Dermis microvascular lymphatic vessel endothelial cell (primary cell): Measurements from ENCODE around the gene P2RY6. TPM values are rescaled to one million over a fixed set of nuclear protein-coding genes. Genes with fewer than 3 reads are reported as not detected.

Source experiments
- DNase-seq, 2 donors: peaks; one replicate each; pipeline versions ENCODE4 v3.0.0 to v3.0.0-alpha.2; 2010; ENCODE audit warnings: low read depth in 2 of 2
- total RNA-seq: library from RNA; depleted of rRNA; stranded (reverse); fragments of >200 nt; gene quantifications from 2 replicates; pipeline ENCODE4 v1.2.1, GENCODE V29; 2014

P2RY6 gene
- total RNA-seq, 1 donor from 2014 or later, result 0.26 TPM

DNA sequence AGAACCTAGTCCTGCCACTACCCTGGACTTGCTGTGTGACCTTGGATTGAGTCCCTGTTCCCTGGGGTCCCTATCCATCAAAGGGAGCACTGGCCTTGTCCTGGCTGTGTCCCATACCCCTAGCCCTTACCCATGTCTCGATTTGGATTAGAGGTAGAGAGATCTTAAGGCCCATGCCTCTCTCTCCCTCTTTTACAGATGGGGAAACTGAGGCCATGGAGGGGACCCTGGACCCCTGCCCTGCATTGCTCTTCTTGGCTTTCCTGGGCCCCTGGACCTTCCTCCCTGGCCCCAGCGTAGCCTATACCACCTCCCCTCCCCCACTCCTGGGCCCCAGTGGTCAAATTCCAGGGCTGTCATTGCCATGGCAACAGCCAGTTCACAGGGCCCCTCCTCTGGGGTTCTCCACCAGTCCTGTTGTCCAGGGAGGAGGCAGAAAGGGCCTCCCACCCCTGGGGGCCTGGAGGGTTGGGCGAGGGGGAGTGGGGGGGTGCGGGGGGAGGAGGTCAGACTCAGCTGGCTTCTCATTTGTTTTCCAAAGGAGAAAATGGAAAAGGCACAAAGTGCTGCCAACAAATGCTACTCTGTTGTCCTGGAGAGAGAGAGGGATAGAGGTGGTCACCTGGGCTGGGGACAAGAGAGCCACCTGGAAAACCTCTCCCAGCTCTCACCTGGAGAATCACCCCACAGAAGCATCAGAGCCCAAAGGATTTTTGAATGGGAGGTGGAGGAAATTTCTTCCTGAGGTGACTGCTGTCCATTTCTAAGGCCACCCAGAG lies 59.2 kb downstream of the P2RY6 start:
- DNase-seq, result peak in 1 of 2 donors; percentile 54

DNA sequence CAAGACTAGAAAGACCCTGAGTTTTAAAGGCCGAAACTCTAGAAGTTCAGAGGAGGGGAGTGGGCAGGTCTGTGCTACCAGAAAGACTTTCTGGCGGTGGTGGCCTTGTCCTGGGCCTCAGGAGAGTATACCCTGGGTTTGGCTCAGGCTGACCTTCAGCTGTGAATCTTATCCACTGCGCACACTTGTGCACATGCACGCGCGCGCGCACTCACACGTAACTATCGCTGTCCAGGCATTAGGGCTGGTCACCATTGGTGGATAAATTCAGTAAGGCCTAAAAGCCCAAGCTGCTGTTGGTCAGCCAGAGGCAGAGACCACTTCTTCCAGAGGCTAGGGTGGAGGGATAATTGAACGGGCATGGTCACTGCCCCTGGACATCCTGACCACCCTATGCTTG lies 61.0 kb downstream of the P2RY6 start:
- no peak for DNase-seq

DNA sequence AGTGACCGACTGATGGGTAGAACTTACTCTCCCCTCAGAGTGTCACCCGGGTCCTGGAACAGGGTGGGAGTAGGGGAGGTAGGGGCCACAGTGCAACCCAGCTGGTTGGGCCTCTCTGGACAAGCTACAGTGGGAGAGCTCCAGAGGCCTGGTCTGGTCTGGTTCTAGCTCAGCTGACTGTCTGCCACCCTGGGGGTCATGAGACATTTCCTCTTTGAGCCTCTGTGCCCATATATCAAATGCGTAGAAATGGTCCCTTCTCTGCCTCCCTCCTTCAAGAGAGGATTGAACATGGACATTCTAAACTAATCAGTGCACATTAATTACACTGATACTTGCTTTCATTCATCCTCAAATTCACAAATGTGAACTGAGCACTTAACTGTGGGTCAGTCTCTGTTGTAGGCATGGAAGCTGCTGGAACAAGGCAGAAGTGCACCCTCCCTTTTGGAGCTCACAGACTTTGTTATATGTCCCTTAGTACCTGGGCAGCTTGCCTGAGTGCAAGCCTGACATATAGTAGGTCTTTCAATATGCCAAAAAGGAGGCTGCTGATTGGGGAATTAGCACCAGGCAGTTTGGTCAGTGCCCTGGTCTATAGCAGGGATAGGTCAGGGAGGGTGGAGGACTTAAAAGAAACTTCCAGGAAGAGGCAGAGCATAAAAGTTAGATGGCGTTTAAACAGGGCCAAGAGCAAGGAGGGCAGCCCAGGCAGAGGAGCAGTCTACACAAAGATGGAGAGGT lies 61.7 kb downstream of the P2RY6 start:
- peak in 1 of 2 donors; percentile 52 for DNase-seq

DNA sequence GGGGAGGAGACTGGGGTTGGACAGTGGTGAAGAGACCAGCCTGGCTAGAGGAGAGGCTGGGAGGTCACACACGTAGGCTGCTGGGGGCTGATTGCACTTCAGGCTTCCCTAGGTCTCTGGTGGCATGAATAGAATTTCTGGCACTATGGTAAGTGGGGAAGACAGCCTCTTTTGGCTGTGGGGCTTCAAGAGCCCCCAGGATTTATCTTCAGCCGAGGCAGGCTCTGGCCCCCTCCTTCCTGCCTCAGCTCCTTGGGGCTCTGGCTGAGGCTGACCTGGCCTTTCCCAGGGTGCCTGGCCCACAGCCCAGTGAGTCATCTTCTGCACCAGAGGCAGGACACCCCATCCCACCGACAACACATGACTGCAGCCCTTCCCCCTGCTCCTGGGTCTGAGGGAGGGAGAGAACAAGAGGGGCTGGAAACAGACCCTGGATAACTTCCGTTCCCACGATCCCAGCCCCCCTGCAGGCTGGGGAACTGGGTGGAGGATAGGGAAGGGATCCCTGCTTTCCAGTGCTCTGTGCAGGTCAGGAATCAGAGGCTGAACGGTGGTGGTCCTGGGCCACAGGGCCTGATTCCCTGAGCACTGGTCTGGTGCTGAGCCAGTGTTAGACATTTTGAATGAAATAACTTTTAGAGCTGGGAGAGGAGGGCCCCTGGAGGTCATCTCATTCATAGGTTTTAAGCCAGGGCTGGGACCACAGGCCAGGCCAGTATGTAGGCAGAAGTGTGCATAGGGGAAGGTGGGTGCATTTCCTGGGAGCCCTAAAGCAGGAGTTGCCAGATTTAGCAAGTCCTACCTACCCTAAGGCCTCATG lies 62.5 kb downstream of the P2RY6 start:
- peak; percentile 79 to 97 for DNase-seq

DNA sequence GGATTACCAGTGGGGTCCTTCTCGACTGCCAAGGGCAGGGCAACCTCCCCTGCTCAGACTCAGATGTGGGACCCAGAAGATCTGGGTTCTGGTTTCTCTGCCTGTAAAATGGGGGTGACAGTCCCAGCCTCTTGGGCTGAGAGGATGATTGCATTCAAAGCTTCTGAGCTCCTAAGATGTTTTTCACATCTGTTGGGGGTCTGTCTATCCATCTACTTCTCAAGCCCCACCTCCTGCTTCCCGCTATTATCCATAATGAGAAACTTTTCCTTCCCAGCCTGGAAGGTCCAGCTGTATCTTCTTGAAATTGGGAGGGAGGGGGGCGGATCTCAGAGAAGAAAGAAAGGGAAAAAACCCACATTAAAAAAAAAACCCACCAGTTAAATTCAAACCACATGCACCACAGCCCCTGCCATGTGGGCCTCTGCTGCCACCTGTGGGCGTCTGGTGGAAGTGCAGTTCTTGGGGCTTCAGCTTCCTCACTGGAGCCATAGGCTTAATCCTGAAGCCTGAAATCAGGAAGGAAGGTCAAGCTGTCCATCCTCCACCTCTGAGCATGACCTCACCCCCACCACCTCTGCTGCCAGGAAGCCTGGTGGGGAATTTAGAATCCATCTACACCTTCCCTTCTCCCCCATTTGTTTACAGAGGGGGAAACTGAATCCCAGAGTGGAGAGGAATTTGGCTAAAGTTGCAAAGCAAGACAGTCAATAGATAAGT lies 63.2 kb downstream of the P2RY6 start:
- peak; percentile 69 to 84 for DNase-seq

DNA sequence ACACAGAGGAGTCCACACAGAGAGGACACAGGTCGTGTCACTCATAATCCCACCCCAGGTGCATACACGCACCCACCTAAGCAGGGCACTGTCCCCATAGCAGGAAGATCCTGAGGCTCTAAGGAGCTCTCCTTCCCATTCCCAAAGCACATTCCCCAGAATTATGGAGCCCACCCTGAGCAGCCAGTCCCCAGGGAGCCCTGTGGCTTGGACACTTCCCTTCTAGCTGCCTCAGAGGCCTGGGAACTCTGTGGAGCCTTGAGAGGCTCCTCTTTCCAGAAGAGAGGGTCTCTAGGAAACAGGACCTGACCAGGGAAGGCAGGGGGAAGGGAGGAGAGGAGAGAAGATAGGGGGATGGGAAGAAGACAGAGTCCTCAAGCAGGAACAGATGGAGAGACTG lies 65.7 kb downstream of the P2RY6 start:
- no peak for DNase-seq

DNA sequence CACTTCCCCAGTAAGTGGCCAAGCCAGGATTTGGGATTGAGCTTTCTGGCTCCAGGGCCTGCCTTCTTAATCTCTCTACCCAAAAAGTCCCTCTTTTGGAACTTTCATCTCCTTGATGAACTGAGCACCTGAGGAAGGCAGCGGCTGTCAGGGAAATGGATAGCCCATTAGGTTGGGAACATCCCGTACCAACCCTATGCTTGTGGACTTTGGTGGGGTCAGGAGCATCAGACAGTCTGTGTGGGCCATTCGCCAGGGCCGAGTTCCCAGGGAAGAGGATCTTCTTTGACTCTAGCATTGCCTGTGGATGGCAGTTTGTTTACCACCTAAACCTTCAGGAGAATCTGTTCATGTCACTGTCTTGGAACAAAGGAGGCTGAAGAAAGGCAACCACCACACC lies 66.1 kb downstream of the P2RY6 start:
- no peak for DNase-seq

DNA sequence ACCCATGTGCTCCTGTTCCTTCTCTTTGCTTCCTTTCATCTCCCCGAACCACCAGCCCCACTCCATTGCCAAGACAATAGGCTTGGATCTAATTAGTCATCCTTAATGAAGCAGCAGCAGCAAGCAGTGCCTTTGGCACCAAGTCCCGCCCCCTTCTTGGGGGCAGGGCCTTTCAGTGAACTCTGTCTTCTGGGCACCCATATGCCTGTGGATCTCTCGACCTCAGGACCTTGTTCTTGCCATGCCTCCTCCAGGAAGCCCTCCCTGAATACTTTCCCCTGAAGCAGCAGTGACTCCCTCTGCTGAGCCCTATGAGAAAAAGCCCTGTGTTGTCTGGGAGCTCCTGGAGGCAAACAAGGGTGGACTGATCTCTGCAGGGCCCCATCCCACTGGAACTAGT lies 68.0 kb downstream of the P2RY6 start:
- no peak for DNase-seq

DNA sequence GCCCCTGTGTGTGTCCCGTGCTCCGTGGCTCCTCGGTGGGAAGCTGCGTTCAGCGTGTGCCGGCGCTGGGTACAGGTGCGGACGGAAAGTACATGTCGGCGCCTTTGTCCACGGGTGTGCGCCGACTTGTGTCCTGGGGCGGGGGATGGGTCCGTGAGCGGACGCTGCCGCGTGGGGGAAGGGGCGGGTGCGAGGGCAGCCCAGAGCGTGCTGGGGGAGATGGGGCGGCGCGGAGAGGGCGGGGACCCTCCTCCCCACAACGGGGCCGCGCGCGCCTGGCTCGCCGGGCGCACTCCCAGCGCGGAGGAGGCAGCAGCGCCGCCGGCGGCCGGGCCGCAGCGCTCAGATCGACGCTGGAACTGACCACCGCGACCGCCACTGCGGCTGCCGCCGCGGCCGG lies 70.5 kb downstream of the P2RY6 start:
- no peak for DNase-seq

DNA sequence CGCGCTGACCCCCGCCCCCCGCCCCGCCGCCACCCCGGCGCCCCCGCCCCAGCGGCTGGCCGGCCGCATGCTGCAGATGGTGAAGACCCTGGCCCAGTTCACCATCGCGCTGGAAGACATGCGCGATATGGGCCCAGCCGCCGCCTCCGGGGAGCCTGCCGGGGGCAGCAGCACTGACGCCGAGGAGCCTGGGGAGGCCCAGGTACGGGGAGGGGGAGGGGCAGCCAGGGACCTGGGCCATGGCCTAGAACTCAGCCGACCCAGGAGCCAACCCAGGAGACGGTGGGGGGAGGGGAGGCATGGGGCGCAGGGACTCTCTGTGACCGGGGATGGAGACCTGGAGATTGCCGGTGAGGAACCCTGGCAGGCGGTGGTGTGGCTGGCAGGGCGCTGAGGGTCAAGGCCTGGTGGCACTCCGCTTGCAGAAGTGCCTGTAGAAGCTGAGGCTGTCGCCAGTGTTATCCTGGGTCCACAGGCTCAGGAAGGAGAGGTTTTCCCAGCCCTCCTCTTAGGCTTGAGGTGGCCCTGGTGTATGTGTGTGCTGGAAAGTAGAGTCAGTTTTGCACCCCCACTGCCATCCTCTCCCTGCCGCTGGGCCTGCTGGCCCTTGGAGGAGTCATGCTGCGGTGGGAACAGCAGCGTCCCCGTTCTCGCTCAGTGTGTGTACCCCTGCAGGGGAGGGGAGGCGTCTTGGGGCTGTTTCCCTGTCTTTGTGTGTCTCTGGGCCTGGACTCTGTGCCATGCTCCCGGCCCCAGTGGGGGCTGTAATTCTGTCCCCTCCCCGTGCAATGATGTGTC lies 71.1 kb downstream of the P2RY6 start:
- DNase-seq, result no peak

DNA sequence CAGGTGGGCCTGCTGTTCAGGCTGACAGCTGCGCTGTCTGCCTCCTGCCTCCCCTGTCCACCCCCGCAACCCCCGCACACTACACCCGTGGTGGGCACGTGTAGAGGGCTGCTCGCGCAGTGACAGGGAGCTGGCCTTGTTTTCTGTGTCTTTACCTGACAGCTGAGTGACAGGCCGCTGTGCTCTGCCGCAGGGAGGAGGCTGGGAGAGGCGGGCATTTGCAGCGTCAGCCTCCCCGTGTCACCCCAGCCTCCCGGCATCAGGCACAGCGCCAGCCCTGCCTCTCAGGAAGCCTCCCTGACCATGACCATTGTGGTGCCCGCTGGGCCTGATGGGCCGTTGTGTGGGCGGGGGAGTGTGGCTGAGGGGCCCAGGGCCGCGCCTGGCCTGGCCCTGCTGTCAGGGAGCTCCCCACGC lies 72.1 kb downstream of the P2RY6 start:
- peak in 1 of 2 donors; percentile 58 for DNase-seq

DNA sequence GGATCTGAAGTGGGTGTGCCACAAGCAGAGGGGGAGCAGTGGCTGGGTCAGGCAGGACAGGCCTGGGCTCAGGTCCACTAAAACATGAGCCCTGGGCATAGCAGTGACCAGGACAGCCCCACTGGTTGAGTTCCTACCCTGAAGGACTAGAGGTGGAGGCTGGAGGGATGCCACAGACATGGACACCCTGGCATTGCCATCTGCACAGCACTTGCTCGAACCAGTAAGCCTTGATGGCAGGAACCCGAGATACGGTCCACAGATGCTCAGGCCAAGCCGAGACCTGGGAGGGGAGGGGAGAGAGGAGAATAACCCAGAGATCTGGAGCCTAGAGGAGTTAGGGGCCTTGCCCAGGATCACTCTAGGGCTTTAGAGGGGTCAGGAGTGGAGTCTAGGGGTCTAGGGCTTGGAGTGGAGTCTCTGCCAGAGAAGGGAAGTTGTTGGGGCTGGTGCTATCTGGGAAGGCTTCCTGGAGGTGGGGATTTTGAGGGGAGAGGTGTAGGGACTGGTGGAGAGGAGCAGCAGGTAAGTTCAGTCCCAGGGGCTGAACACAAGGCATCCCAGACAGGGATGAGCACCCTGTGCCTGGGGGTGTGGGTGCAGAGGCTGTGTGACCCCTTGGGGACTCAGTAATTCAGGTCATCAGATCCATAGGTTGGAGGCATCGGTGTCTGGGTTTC lies 73.5 kb downstream of the P2RY6 start:
- DNase-seq, result no peak

DNA sequence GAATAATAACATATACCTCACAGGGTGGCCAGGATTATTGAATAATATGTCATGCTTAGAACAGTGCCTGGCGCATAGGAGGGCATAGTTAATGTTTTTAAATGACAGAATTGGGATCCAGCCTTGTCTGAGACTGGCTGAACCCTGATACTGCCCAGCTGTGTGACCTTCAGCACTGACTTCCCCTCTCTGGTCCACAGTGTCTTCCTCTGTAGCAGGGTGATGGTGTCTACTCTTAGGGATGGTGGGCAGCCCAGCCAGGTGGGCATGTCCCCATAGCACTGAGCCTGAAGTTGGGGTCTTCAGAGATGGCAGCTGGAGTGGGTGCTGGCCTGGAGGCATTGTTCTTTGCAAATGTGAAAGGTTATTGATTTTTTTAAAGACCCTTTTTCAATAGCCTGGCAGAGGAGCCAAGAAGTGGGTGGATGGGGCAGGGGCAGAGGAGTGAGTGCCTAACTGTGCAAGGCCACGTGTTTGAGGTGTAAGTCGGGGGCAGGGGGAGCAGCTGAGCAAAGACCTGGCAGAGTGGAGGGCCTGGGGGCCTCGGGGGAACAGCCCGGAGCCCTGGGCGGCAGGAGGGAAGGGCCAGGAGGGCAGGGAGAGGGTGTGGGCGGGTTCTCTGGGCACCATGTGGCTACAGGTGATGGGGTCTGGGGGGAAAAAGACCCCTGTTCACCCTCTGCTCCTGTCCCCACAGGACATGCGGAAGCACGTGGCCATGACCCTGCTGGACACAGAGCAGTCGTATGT lies 74.2 kb downstream of the P2RY6 start:
- no peak for DNase-seq

DNA sequence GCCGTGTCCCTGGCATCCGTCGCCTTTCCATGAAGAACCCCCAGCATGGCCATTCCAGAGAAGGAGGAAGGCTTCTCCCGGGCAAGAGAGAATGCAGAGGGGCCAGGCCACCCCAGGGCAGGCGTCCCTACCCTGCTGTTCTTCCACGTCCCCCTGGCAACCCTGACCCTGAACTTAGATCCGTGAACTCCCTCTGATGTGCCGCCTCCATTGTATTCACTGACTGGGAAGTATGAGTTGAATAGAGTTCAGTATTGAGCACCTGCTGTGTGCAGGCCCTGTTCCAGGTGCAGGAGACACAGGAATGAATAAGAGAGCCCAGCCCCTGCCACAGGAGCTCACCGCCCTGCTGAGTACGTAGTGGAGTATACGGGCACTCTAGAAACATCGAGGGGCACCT lies 74.9 kb downstream of the P2RY6 start:
- no peak for DNase-seq

Other genes with a start within 250 kb of the P2RY6 start
- gene FCHSD2, start 130.0 kb upstream of the P2RY6 start, total RNA-seq, result 13.5 and 26.2 TPM in 2 replicates
- gene P2RY2, start 54.1 kb upstream of the P2RY6 start, total RNA-seq, result 0.25 and 0.64 TPM in 2 replicates
- 29.8 and 59.0 TPM in 2 replicates for gene ARHGEF17, start 35.9 kb downstream of the P2RY6 start, total RNA-seq
- 4.5 and 4.8 TPM in 2 replicates for gene RELT, start 104.1 kb downstream of the P2RY6 start, total RNA-seq